GM12878 (cell line): Measurements from ENCODE around the gene LPIN1. TPM values are rescaled to one million over a fixed set of nuclear protein-coding genes. Genes with fewer than 3 reads are reported as not detected.

ENCODE experiments used
- ATAC-seq: fragments of 200-7000 bp; cut with Tn5 transposase; 3 replicates; pipeline ENCODE4 v1.9.1; 2020; ENCODE audit warnings: mild to moderate bottlenecking, moderate library complexity
- BruUV-seq: library from RNA; stranded (reverse); fragments of 400-500 nt; replicated peaks from 2 replicates; lab custom pipeline; 2021; lab: Mats Ljungman, UMichigan
- CTCF ChIA-PET: fragments of 300-600 bp; sonication (Branson Sonifier 250); formaldehyde crosslinking; extraction: SDS; loops from one replicate; lab custom pipeline; 2021; ENCODE audit warnings: inconsistent platforms; lab: Yijun Ruan, JAX
- POLR2A ChIA-PET: fragments of 350-600 bp; formaldehyde crosslinking; extraction: SDS; loops from one replicate; lab custom pipeline; 2021; ENCODE audit warnings: inconsistent platforms; lab: Charles Lee
- RAD21 ChIA-PET: fragments of 300-600 bp; sonication (Branson Sonifier 250); formaldehyde crosslinking; loops from one replicate; lab custom pipeline; 2023; ENCODE audit warnings: antibody characterized with exemption; ENCODE audit not compliant: unreplicated experiment; lab: Charles Lee
- SMC1A ChIA-PET: fragments of 300-600 bp; sonication (Branson Sonifier 250); formaldehyde crosslinking; loops from one replicate; lab custom pipeline; 2023; ENCODE audit not compliant: unreplicated experiment, uncharacterized antibody; lab: Charles Lee
- DNase-seq: peaks from one replicate; pipeline ENCODE4 v3.0.0-alpha.2; 2011; ENCODE audit warnings: low read depth, low spot score
- FAIRE-seq: peaks from 3 replicates; lab custom pipeline; 2011; peaks lifted over from hg19 to GRCh38; lab: Jason Lieb, UNC
- H2AFZ ChIP-seq: 2 replicates; pipeline ENCODE4 v1.6.0; 2011; ENCODE audit warnings: low read depth, low read length, control low read depth; ENCODE audit not compliant: control insufficient read depth
- H3K27ac ChIP-seq: 2 replicates; pipeline ENCODE4 v1.5.1; 2011; ENCODE audit warnings: control low read depth; ENCODE audit not compliant: control insufficient read depth, insufficient read depth
- H3K27me3 ChIP-seq, 2 experiments: replicated peaks in 1 of 2; 2 replicates each; pipeline versions ENCODE4 v1.6.0 to v1.6.1; 2011; ENCODE audit warnings: low read length in 1 of 2; ENCODE audit not compliant: control insufficient read depth in 2 of 2, insufficient read depth in 2 of 2
- H3K36me3 ChIP-seq, 2 experiments: 2 replicates each; pipeline ENCODE4 v1.5.1; 2011; ENCODE audit warnings: low read length in 1 of 2; ENCODE audit not compliant: control insufficient read depth in 2 of 2, insufficient read depth in 2 of 2
- H3K4me1 ChIP-seq: 2 replicates; pipeline ENCODE4 v1.6.1; 2011; ENCODE audit warnings: mild to moderate bottlenecking, low read length, moderate library complexity, mixed read lengths; ENCODE audit not compliant: control insufficient read depth, insufficient read depth
- H3K4me2 ChIP-seq: 2 replicates; pipeline ENCODE4 v1.6.0; 2011; ENCODE audit warnings: control low read depth; ENCODE audit not compliant: control insufficient read depth, insufficient read depth
- H3K4me3 ChIP-seq: fragments of 200-600 bp; sonication (generic); 2 replicates; pipeline ENCODE4 v1.5.1; 2016
- H3K79me2 ChIP-seq: 2 replicates; pipeline ENCODE4 v1.6.0; 2011; ENCODE audit warnings: low read length; ENCODE audit not compliant: control insufficient read depth, insufficient read depth
- H3K9ac ChIP-seq: 2 replicates; pipeline ENCODE4 v1.8.0; 2011; ENCODE audit warnings: low read length, control low read depth, mixed read lengths; ENCODE audit not compliant: control insufficient read depth, insufficient read depth
- H3K9me3 ChIP-seq: replicated peaks from 3 replicates; pipeline ENCODE4 v1.5.1; 2011; ENCODE audit warnings: mild to moderate bottlenecking, low read length; ENCODE audit not compliant: control insufficient read depth, insufficient read depth
- H4K20me1 ChIP-seq: 2 replicates; pipeline ENCODE4 v1.6.0; 2011; ENCODE audit not compliant: control insufficient read depth, insufficient read depth
- HCFC1 ChIP-seq: fragments of 150-350 bp; IDR thresholded peaks from 2 replicates; pipeline ENCODE4 v1.6.1; 2014; ENCODE audit warnings: low read length
- HDAC2 ChIP-seq: fragments of 200-600 bp; sonication (generic); IDR thresholded peaks from 2 replicates; pipeline ENCODE4 v1.6.1; 2017
- JUND ChIP-seq: IDR thresholded peaks from 2 replicates; pipeline ENCODE4 v1.6.1; 2012; ENCODE audit warnings: low read depth, mild to moderate bottlenecking, low read length, improper control_type of control experiment, moderate library complexity
- RBBP5 ChIP-seq: fragments of 200-600 bp; sonication (generic); conservative IDR thresholded peaks from 2 replicates; pipeline ENCODE4 v1.6.1; 2016
- STAT3 ChIP-seq: IDR thresholded peaks from 2 replicates; pipeline ENCODE4 v1.6.1; 2011; ENCODE audit warnings: low read depth, low read length, improper control_type of control experiment
- TBL1XR1 ChIP-seq: IDR thresholded peaks from 2 replicates; pipeline ENCODE4 v1.6.1; 2012; ENCODE audit warnings: low read depth, low read length, improper control_type of control experiment
- YBX1 ChIP-seq: fragments of 450-650 bp; IDR thresholded peaks from 2 replicates; pipeline ENCODE4 v1.6.1; 2016; ENCODE audit warnings: antibody characterized with exemption
- ZNF207 ChIP-seq: fragments of 450-650 bp; IDR thresholded peaks from 2 replicates; pipeline ENCODE4 v1.6.1; 2014; ENCODE audit warnings: antibody characterized with exemption, mild to moderate bottlenecking, borderline replicate concordance
- WGBS: methylation state at CpG from one replicate; pipeline ENCODE4 v1.1.6; 2016; ENCODE audit warnings: low lambda C conversion rate; ENCODE audit not compliant: insufficient replicate concordance, insufficient coverage; ENCODE audit errors: missing lambda C conversion rate; 5-methylcytosine and 5-hydroxymethylcytosine counted together
- in situ Hi-C: fragments of 300-500 bp; cut with MboI; formaldehyde crosslinking; loops from 9 replicates; pipeline ENCODE4 v1.14.3; 2018; ENCODE audit warnings: mixed read lengths
- intact Hi-C: fragments of 100-400 bp; cut with micrococcal nuclease; formaldehyde crosslinking; loops from one replicate; pipeline ENCODE4 v1.14.2; 2022; ENCODE audit not compliant: unreplicated experiment
- polyA plus RNA-seq, 11 experiments: library from polyadenylated mRNA; depleted of rRNA in 4 of 11; unstranded in 6 of 11; stranded (reverse) in 5 of 11; fragments of >200 nt; fragmentation: Nextera tagmentation in 4 of 11; fragmentation: Illumina TruSeq in 1 of 11; extraction: Ambion mirVana in 4 of 11; extraction: Trizol in 1 of 11; gene quantifications; 1 replicate in 1 of 11; 2 replicates in 10 of 11; pipeline versions ENCODE4 v1.2.1 to v1.2.3, GENCODE V29; 2011 to 2016; ENCODE audit warnings: inconsistent platforms in 2 of 11, missing spikeins in 2 of 11, low read depth in 1 of 11
- total RNA-seq, 4 experiments: library from RNA; depleted of rRNA in 3 of 4; stranded (reverse); fragments of >200 nt in 3 of 4; fragmentation: Illumina TruSeq in 1 of 4; extraction: Trizol in 1 of 4; gene quantifications; 2 replicates each; pipeline versions ENCODE4 v1.2.1 to v1.2.3, GENCODE V29; 2013 to 2021
- TF ChIP-seq, protein P1 (sequence below): fragments of 450-650 bp; IDR thresholded peaks from 2 replicates; pipeline ENCODE4 v1.6.1; 2017; ENCODE audit warnings: mild to moderate bottlenecking, moderate library complexity
- TF ChIP-seq, protein P2 (sequence below): fragments of 450-650 bp; IDR thresholded peaks from 2 replicates; pipeline ENCODE4 v1.6.1; 2014; ENCODE audit warnings: mild to moderate bottlenecking
- TF ChIP-seq, protein P3 (sequence below): IDR thresholded peaks from 2 replicates; pipeline ENCODE4 v1.6.1; 2012; ENCODE audit warnings: low read depth, low read length, improper control_type of control experiment

The LPIN1 gene
- total and polyA plus RNA-seq, 10 of the 15 experiments (the other 5 are each of a cell fraction or from before 2014, with no cell fraction given) = 18.8 to 82.5 (median 50.3) TPM

DNA sequence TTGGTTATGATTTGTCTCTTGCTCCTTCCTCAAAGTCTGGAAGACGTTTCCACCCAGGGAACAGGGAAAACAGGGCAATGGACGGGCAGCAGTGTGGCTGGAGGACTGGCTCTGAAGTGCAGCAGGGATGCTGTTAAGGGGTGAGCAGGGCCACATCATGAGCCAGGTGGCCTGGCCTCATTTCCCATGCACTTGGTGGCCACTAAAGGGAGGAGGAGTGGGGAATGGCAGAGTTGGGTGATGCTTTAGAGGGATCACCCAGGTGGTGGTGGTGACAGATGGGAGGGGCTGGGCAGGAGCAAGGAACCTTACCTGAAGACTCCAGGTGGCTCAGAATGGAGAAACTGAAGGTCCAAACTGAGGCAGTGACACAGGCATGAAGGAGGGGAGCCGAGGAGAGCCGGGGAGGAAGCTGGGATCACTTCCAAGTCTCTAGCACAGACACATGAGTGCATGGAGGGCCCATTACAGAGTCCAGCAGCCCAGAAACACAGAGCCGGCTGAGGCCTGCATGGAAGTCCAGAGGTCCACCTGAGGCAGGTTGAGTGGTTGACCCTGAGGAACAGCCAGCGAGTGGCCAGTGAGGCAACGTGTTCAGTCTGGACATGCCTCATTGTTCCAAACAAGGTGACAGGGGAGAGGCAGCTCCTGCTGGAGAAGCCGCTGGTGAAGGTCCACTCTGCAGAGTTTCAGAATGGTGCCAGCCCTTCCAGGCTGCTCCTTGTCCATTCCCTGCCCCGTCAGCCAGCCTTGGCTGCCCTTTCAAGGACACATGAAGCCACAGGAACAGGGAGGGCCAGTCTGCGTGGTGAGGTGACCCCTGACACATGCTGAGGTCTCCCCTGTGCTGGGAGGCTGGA lies 91.7 kb downstream of the LPIN1 start:
- SMC1A ChIA-PET = no interaction called here
- WGBS = 55% methylated on average over 10 of the region's 10 CpGs
- no peak for ATAC-seq
- no peaks in the 10 kb centered on the region for H4K20me1 ChIP-seq
- BruUV-seq = no TSS peak
- no peak for FAIRE-seq
- H3K9ac ChIP-seq = no peak overlapping the region
- H3K27ac ChIP-seq = no peak overlapping the region
- TF ChIP-seq ZNF207 (no peak), RBBP5 (no peak), HDAC2 (no peak), JUND (no peak), YBX1 (no peak), TBL1XR1 (no peak), HCFC1 (no peak), STAT3 (no peak)
- TF ChIP-seq, protein P1, sequence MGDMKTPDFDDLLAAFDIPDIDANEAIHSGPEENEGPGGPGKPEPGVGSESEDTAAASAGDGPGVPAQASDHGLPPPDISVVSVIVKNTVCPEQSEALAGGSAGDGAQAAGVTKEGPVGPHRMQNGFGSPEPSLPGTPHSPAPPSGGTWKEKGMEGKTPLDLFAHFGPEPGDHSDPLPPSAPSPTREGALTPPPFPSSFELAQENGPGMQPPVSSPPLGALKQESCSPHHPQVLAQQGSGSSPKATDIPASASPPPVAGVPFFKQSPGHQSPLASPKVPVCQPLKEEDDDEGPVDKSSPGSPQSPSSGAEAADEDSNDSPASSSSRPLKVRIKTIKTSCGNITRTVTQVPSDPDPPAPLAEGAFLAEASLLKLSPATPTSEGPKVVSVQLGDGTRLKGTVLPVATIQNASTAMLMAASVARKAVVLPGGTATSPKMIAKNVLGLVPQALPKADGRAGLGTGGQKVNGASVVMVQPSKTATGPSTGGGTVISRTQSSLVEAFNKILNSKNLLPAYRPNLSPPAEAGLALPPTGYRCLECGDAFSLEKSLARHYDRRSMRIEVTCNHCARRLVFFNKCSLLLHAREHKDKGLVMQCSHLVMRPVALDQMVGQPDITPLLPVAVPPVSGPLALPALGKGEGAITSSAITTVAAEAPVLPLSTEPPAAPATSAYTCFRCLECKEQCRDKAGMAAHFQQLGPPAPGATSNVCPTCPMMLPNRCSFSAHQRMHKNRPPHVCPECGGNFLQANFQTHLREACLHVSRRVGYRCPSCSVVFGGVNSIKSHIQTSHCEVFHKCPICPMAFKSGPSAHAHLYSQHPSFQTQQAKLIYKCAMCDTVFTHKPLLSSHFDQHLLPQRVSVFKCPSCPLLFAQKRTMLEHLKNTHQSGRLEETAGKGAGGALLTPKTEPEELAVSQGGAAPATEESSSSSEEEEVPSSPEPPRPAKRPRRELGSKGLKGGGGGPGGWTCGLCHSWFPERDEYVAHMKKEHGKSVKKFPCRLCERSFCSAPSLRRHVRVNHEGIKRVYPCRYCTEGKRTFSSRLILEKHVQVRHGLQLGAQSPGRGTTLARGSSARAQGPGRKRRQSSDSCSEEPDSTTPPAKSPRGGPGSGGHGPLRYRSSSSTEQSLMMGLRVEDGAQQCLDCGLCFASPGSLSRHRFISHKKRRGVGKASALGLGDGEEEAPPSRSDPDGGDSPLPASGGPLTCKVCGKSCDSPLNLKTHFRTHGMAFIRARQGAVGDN = no peak
- TF ChIP-seq, protein P2, sequence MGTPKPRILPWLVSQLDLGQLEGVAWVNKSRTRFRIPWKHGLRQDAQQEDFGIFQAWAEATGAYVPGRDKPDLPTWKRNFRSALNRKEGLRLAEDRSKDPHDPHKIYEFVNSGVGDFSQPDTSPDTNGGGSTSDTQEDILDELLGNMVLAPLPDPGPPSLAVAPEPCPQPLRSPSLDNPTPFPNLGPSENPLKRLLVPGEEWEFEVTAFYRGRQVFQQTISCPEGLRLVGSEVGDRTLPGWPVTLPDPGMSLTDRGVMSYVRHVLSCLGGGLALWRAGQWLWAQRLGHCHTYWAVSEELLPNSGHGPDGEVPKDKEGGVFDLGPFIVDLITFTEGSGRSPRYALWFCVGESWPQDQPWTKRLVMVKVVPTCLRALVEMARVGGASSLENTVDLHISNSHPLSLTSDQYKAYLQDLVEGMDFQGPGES = no peak
- TF ChIP-seq, protein P3, sequence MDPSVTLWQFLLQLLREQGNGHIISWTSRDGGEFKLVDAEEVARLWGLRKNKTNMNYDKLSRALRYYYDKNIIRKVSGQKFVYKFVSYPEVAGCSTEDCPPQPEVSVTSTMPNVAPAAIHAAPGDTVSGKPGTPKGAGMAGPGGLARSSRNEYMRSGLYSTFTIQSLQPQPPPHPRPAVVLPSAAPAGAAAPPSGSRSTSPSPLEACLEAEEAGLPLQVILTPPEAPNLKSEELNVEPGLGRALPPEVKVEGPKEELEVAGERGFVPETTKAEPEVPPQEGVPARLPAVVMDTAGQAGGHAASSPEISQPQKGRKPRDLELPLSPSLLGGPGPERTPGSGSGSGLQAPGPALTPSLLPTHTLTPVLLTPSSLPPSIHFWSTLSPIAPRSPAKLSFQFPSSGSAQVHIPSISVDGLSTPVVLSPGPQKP = no peak
- intact Hi-C loops = loop anchor here (10.0 kb wide), 2 partner anchors 337 to 747 kb away; no protein-coding TSS in a partner anchor
- H3K36me3 ChIP-seq = no peaks in the 10 kb centered on the region
- in situ Hi-C loops = loop anchor here (25.0 kb wide), 1 partner anchor 449 kb away; no protein-coding TSS in a partner anchor
- no peak overlapping the region for H3K4me3 ChIP-seq
- no peak overlapping the region for H3K4me2 ChIP-seq
- H3K9me3 ChIP-seq = peaks cover 2% of the 10 kb centered on the region
- no peak for DNase-seq
- H3K27me3 ChIP-seq = 0 out of 4 replicates have a peak, but pooled peaks cover 0 to 4% of the 10 kb centered on the region in 2 experiments
- RAD21 ChIA-PET = no interaction called here
- no peaks in the 10 kb centered on the region for H3K4me1 ChIP-seq
- CTCF ChIA-PET = no interaction called here
- no peaks in the 10 kb centered on the region for H3K79me2 ChIP-seq
- no peak overlapping the region for H2AFZ ChIP-seq
- POLR2A ChIA-PET = no interaction called here
